Ishikawa (cell line): ENCODE data around the gene RAI14.

Experiments used
- CEBPB ChIP-seq: IDR thresholded peaks from 2 replicates; pipeline ENCODE4 v1.6.1; 2012
- CREB1 ChIP-seq: IDR thresholded peaks from 2 replicates; pipeline ENCODE4 v1.6.1; 2012; ENCODE audit warnings: low read depth
- EP300 ChIP-seq: IDR thresholded peaks from 2 replicates; pipeline ENCODE4 v1.6.1; 2012; ENCODE audit warnings: borderline replicate concordance
- FOXM1 ChIP-seq: IDR thresholded peaks from 2 replicates; pipeline ENCODE4 v1.6.1; 2012; ENCODE audit warnings: low read depth, borderline replicate concordance
- RAD21 ChIP-seq: IDR thresholded peaks from 2 replicates; pipeline ENCODE4 v1.6.1; 2012; ENCODE audit warnings: low read depth
- REST ChIP-seq: IDR thresholded peaks from 2 replicates; pipeline ENCODE4 v1.6.1; 2012; ENCODE audit warnings: low read depth, mild to moderate bottlenecking
- TEAD4 ChIP-seq: IDR thresholded peaks from 2 replicates; pipeline ENCODE4 v1.6.1; 2012
- YY1 ChIP-seq: IDR thresholded peaks from 2 replicates; pipeline ENCODE4 v1.6.1; 2012; ENCODE audit warnings: low read depth
- TF ChIP-seq, protein P1 (sequence below): IDR thresholded peaks from 2 replicates; pipeline ENCODE4 v1.6.1; 2012

GRCh38 chr5:34655354-34655991 lies 655 bp upstream of the RAI14 start:
- TF ChIP-seq YY1 (no peak), RAD21 (no peak), TEAD4 (no peak), CEBPB (no peak), CREB1 (no peak), EP300 (no peak), FOXM1 (no peak), REST (no peak)
- TF ChIP-seq, protein P1, sequence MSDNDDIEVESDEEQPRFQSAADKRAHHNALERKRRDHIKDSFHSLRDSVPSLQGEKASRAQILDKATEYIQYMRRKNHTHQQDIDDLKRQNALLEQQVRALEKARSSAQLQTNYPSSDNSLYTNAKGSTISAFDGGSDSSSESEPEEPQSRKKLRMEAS = no peak; the same call in 1 of the 2 replicates
